HepG2 (cell line): Measurements from ENCODE around the gene NR2F1-AS1. TPM values are rescaled to one million over a fixed set of nuclear protein-coding genes. Genes with fewer than 3 reads are reported as not detected.

Experiments
- EP300 ChIP-seq, 3 experiments: sonication (generic) in 1 of 3; formaldehyde crosslinking in 1 of 3; IDR thresholded peaks; 2 replicates each; pipeline versions ENCODE4 v1.5.1 to v1.6.1; 2011 to 2020; ENCODE audit warnings: low read depth in 2 of 3, low read length in 2 of 3, borderline replicate concordance in 1 of 3, improper control_type of control experiment in 1 of 3, mild to moderate bottlenecking in 1 of 3, missing genetic modification reagents in 1 of 3, moderate library complexity in 1 of 3
- FOSL1 ChIP-seq: sonication (generic); formaldehyde crosslinking; IDR thresholded peaks from 2 replicates; pipeline ENCODE4 v1.9.0; 2021; ENCODE audit warnings: missing genetic modification reagents, borderline replicate concordance
- FOXO1 ChIP-seq: sonication (generic); formaldehyde crosslinking; IDR thresholded peaks from 2 replicates; pipeline ENCODE4 v1.4.0; 2020; ENCODE audit warnings: missing genetic modification reagents
- KDM5A ChIP-seq: fragments of 200-600 bp; sonication (generic); IDR thresholded peaks from 2 replicates; pipeline ENCODE4 v1.7.0; 2018; ENCODE audit warnings: antibody characterized with exemption, mild to moderate bottlenecking, low read length, borderline replicate concordance
- LCORL ChIP-seq, 2 experiments: fragments of 450-650 bp in 1 of 2; sonication (generic) in 1 of 2; formaldehyde crosslinking in 1 of 2; IDR thresholded peaks; 2 replicates each; pipeline versions ENCODE4 v1.5.0 to v1.6.1; 2017 to 2020; ENCODE audit warnings: antibody characterized with exemption in 1 of 2, missing genetic modification reagents in 1 of 2
- MEIS1 ChIP-seq: sonication (generic); formaldehyde crosslinking; IDR thresholded peaks from 2 replicates; pipeline ENCODE4 v1.9.0; 2021; ENCODE audit warnings: mild to moderate bottlenecking, missing genetic modification reagents, moderate library complexity, borderline replicate concordance
- RFX5 ChIP-seq: IDR thresholded peaks from 2 replicates; pipeline ENCODE4 v1.6.1; 2011; ENCODE audit warnings: low read depth, low read length, improper control_type of control experiment
- SAP130 ChIP-seq: IDR thresholded peaks from 2 replicates; pipeline ENCODE4 v1.6.1; 2016; ENCODE audit warnings: low read depth
- SKI ChIP-seq: fragments of 450-650 bp; IDR thresholded peaks from one replicate; pipeline ENCODE4 v1.6.1; 2018; ENCODE audit warnings: mild to moderate bottlenecking; ENCODE audit not compliant: partially characterized antibody
- SNAPC2 ChIP-seq: sonication (generic); formaldehyde crosslinking; IDR thresholded peaks from 2 replicates; pipeline ENCODE4 v1.8.1; 2022; ENCODE audit warnings: mild to moderate bottlenecking, missing genetic modification reagents
- UBTF ChIP-seq: sonication (generic); formaldehyde crosslinking; IDR thresholded peaks from 2 replicates; pipeline ENCODE4 v1.4.0; 2020; ENCODE audit warnings: mild to moderate bottlenecking, missing genetic modification reagents
- ZFP36L1 ChIP-seq: sonication (generic); formaldehyde crosslinking; IDR thresholded peaks from 2 replicates; pipeline ENCODE4 v1.8.0; 2022; ENCODE audit warnings: mild to moderate bottlenecking, missing genetic modification reagents, moderate library complexity
- ZNF543 ChIP-seq: sonication (generic); formaldehyde crosslinking; IDR thresholded peaks from 2 replicates; pipeline ENCODE4 v1.4.0; 2020; ENCODE audit warnings: mild to moderate bottlenecking, missing genetic modification reagents
- ZNF761 ChIP-seq: sonication (generic); formaldehyde crosslinking; conservative IDR thresholded peaks from 2 replicates; pipeline ENCODE4 v1.4.0; 2020; ENCODE audit warnings: mild to moderate bottlenecking, missing genetic modification reagents
- polyA plus RNA-seq, 8 experiments: library from polyadenylated mRNA; depleted of rRNA in 3 of 8; stranded (reverse) in 7 of 8; unstranded in 1 of 8; fragments of >200 nt; fragmentation: Illumina TruSeq in 4 of 8; extraction: Trizol in 4 of 8; gene quantifications; 2 replicates each; pipeline versions ENCODE4 v1.2.1 to v1.2.3, GENCODE V29; 2011 to 2016; ENCODE audit warnings: low read depth in 4 of 8, missing spikeins in 1 of 8, mixed read lengths in 1 of 8; ENCODE audit not compliant: insufficient read depth in 1 of 8
- total RNA-seq, 5 experiments: library from RNA; depleted of rRNA; stranded (reverse); fragments of >200 nt; fragmentation: Illumina TruSeq; extraction: Trizol; gene quantifications; 2 replicates each; pipeline ENCODE4 v1.2.3, GENCODE V29; 2016; ENCODE audit warnings: low read depth in 1 of 5
- TF ChIP-seq, protein P1 (sequence below): sonication (generic); formaldehyde crosslinking; IDR thresholded peaks from 2 replicates; pipeline ENCODE4 v1.5.1; 2020; ENCODE audit warnings: mild to moderate bottlenecking, moderate library complexity, missing genetic modification reagents

The NR2F1-AS1 gene
- total and polyA plus RNA-seq, 2 of the 13 experiments (the other 11 are each of a cell fraction or from before 2014, with no cell fraction given) = 2.8 TPM

DNA sequence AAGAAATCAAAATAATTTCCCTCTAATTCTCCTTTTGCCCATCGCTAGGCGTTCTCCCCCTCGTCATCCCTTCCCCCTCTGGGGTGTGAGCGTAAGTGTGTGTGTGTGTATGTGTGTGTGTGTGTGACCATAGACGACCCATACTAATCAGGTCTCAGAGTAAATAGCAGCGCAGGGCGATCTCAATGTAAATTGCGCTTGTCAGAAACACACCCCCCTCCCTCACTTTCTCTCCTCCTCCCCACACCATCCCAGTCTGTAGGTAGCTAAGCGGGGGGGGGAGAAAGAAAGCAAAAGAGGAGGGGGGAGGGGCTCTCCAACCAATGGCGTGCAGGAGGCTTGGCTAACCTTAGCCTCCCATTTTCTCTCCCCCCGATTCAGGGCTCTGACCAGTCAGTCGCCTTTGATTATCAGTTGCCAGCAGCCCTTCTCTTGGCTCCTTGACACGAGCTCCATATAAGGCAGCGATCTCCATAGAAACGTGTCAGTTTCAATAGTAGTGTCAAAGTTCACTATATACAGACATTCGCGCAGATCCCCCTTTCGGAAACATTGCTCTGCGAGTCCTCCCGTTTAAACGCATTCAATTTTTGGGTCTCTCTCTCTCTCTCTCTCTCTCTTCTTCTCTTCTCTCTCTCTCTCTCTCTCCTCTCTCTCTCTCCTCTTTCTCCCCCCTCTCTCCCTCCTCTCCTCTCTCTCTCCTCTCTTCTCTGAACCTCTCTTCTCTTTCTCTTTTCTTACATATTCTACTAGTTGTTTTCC lies 1.8 kb upstream of the NR2F1-AS1 start, which contains the start of gene NR2F1 (continued):
- TF ChIP-seq KDM5A = peak; percentile 57; the same call in 1 of the 2 replicates
- TF ChIP-seq FOSL1 = no peak
- TF ChIP-seq SNAPC2 = peak; percentile 80; the same call in 1 of the 2 replicates
- TF ChIP-seq SAP130 (CRISPR knock-in tag) = peak; percentile 89
- no peak; the same call in 1 of the 2 replicates for TF ChIP-seq ZFP36L1
- TF ChIP-seq ZNF761 (CRISPR knock-in tag) = 0 out of 2 replicates have a peak, but pooled peaks have one; percentile 51
- peak; percentile 34; the same call in 1 of the 2 replicates for TF ChIP-seq UBTF (CRISPR knock-in tag)
- TF ChIP-seq LCORL (IDR thresholded peaks at IDR 0.05) = peak; percentile 66; the same call in 1 of the 2 replicates
- peak; percentile 77 for TF ChIP-seq LCORL (CRISPR knock-in tag; IDR thresholded peaks at IDR 0.05)
- peak; percentile 36 to 47; a peak in 1 of 4 replicates for TF ChIP-seq EP300 (IDR thresholded peaks at IDR 0.05; ENCODE audit: low read depth in 2 of 2, low read length in 2 of 2)
- no peak for TF ChIP-seq EP300 (CRISPR knock-in tag; IDR thresholded peaks at IDR 0.05; ENCODE audit: borderline replicate concordance)
- peak; percentile 76 for TF ChIP-seq FOXO1 (CRISPR knock-in tag)
- TF ChIP-seq MEIS1 = peak; percentile 85
- peak; percentile 72 for TF ChIP-seq SKI
- TF ChIP-seq, protein P1, sequence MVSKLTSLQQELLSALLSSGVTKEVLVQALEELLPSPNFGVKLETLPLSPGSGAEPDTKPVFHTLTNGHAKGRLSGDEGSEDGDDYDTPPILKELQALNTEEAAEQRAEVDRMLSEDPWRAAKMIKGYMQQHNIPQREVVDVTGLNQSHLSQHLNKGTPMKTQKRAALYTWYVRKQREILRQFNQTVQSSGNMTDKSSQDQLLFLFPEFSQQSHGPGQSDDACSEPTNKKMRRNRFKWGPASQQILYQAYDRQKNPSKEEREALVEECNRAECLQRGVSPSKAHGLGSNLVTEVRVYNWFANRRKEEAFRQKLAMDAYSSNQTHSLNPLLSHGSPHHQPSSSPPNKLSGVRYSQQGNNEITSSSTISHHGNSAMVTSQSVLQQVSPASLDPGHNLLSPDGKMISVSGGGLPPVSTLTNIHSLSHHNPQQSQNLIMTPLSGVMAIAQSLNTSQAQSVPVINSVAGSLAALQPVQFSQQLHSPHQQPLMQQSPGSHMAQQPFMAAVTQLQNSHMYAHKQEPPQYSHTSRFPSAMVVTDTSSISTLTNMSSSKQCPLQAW = peak; percentile 73
- TF ChIP-seq ZNF543 = peak; percentile 89
- peak; percentile 80 for TF ChIP-seq RFX5
